ENCODE results near the gene ARID3B. TPM values are rescaled to one million over a fixed set of nuclear protein-coding genes. Genes with fewer than 3 reads are reported as not detected.
"Not testable (repeated sequence)": the region's sequence is repeated elsewhere in the genome, so short reads cannot be mapped to it uniquely, and the experiment has no call there.

The ARID3B gene
- polyA plus RNA-seq, 1 donor: 4.2 TPM

DNA sequence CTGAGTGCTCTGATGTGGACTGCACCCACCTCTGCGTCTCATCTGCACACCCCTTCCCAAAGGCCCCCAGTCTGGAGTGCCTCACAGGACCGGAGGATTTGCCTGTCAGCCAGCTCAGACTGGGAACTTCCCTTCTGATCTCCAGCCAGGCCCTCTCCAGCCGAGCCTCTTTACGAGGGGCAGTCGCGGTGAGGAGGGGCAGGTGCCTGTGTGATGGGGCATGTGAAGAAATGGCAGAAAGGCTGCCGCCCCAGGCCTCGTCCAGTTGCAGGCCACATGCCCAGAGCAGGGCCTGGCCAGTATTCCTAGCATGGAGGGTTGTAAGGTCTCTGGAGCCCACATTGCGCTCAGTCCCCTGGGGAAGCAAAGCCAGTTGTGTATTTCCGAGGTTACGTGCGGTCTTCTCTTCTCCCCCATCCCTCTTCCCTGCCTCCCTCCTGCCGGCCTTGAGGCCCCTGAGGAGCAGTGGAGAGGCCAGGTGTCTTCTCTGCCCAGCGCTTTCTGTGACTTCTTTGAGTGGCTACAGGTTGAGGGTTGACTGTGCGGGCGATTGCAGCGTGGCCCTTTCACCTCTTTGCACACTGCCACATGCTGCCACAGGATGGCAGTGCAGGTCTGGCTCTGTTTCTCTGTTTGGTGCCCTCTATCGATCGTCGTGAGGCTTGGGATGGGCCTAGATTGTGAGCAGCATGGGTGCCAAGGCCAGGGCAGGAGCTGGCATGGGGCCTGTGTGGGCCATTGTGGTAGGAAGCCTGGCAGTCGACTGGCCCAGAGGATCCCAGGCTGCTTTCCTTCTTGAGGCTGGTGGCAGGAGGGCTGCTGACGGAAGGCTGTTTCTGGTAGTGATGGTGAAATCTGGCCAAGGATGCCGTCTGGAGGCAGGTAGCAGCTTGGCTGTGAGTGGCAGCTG lies 79.9 kb downstream of the ARID3B start:
- DNase-seq (ENCODE audit: low read depth): no peak

DNA sequence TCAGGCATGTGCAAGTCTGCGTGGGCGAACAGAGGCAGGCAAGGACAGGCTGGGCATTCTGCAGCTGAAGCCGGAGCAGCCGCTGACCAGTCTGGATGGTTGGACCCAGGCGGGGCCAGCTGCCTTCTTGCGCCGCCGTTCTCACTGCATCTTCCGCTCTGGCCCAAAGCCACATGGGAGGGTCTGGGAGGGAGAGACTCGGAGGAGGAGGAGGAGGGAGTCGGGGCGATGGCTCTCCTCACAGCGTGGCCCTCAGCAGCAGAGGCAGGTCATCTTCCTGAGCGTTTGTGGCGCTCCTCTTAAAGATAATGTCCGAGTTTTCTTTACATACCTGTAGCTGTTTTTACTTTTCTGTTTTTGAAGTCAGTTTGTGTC lies 80.5 kb downstream of the ARID3B start:
- DNase-seq (ENCODE audit: low read depth): no peak

DNA sequence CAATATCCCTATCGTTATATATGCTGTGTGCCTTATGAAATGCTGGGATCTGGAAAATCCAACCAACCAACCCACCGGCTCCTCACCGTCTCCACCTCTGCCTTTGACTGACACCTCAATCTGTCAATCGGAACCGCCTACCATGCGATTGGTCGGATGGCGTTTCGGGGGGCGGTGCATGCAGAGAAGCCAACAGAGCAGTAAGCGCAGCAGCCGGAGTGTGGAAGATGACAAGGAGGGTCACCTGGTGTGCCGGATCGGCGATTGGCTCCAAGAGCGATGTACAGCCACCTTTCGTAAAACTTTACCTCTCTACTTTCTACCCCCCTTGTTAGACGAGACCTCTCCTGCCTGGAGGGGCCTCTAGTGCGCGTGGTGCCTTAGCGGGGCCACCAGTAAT lies 80.9 kb downstream of the ARID3B start:
- no peak for DNase-seq (ENCODE audit: low read depth)

DNA sequence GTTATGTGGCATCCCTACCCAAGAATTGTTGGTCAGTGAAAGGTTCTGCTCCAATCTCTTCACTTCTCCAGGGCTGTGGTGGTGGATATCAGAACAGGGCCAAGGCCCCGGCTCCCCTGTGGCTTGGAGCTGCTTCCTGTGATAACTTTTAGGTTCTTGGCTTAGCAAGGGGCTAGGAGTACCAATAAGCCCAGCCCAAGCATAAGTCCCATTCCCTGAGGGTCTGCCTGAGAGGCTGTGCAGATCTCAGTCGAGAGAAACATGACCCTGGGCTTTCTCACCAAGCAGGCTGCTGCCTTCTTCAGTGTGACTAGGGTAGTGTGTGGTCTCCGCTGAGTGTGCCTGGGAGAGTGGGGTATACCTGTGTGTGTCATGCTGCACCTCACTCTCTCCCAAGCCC lies 81.7 kb downstream of the ARID3B start:
- DNase-seq (ENCODE audit: low read depth): no peak

DNA sequence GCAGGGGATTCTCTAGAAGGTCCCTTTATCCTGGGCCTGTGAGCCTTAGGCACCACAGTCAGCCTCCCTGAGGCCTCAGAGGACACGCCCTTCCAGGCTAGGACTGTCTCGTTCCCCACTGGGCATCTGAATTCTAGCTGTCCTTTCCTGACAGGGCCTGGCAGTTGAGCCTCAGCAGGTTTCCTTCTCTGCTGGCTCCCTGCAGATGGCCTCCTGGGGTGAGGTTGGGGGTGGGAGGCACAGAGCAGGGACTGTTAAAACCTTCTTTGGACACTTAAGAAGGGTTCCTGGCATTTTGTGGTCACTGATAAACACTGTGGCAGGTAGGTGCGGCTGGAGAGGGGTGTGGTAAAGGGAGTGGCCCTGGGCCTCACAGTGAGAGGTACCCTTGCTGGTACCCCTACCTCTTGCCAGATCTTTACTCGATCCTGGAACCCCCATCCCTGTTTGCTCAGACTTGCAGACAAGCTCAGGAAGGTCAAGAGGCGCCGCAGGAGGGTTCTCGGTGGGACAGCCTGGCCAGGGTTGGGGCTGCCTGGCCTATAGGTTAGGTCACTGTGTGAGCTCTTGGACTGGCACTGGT lies 83.1 kb downstream of the ARID3B start:
- no peak for DNase-seq (ENCODE audit: low read depth)

DNA sequence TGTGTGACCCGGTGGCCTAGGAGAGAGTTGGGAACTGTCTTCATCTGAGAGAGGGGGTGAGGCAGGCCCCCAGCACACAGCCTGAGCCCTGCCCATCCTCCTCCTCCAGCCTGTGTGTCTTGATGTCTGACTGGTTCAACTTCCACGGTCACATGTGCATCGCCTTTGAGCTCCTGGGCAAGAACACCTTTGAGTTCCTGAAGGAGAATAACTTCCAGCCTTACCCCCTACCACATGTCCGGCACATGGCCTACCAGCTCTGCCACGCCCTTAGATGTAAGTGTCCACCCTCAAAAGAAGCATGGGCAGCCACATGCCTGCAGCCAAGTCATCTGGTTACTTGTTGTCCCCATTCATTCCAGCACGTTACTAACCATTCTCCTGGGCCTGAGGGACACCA lies 84.7 kb downstream of the ARID3B start:
- no peak for DNase-seq (ENCODE audit: low read depth)

DNA sequence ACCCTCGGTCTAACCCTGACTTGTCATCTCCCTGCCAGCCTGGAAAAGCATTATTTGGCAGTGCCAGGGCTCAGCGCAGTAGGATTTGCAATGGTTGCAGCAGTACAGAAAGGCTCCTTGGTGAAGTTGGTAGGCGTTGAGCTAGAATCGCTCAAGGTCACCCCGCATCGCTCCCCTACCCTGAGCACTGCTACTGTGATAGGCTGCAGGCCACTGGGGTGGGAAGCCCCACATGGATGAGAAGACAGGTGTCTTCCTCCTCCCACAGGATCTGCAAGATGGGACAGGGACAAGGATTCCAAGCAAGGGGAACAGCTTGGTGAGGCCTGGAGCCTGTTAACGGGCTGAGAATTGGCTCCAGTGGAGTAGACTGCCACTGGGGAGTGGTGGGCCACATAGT lies 85.3 kb downstream of the ARID3B start:
- DNase-seq (ENCODE audit: low read depth): no peak

DNA sequence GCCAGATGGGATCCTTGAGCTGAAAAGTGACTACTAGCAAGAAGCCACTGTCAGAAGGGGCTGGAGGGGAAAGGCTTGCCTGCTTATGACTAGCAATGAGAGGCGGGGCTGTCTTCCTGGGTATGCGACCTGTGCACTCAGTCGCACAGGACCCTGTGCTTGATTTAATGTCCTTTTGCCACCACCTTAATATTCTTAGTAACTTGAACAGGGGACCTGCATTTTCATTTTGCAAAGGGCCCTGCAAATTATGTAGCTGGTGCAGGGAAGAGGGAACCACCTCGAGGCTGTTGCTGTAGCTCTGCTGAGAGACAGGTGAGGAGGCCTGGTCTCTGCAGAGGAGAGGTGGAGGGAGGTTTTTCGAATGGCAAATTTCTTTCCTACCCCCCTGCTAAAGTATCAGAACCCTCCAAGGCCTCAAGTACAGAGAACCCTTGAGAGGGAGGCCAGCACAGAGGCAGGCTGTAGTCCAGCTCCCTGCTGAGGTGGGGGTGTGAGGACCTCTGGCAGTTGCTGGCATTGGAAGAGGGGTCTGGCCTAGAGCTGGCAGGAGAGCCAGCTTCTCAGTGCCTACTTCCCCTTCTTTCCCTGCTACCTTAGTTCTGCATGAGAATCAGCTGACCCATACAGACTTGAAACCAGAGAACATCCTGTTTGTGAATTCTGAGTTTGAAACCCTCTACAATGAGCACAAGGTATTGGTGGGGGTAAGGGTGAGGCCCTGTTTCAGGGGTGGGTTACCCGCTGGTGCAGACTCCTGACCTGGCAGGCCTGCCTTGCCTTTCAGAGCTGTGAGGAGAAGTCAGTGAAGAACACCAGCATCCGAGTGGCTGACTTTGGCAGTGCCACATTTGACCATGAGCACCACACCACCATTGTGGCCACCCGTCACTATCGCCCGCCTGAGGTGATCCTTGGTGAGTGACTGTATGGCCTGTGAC lies 86.0 kb downstream of the ARID3B start:
- no peak for DNase-seq (ENCODE audit: low read depth)

DNA sequence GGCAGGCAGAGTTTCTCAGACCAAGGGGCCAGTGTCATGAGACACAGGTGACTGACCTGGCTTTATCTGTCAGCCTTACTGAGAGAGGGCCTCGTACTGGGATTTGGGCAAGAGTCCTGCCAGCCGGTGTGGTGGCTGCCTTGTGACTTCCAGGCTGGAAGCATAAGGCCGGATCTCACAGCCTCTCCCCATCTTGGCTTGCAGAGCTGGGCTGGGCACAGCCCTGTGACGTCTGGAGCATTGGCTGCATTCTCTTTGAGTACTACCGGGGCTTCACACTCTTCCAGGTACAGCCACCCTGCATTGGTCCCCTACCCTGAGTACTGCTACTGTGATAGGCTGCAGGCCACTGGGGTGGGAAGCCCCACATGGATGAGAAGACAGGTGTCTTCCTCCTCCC lies 86.7 kb downstream of the ARID3B start:
- DNase-seq (ENCODE audit: low read depth): no peak

DNA sequence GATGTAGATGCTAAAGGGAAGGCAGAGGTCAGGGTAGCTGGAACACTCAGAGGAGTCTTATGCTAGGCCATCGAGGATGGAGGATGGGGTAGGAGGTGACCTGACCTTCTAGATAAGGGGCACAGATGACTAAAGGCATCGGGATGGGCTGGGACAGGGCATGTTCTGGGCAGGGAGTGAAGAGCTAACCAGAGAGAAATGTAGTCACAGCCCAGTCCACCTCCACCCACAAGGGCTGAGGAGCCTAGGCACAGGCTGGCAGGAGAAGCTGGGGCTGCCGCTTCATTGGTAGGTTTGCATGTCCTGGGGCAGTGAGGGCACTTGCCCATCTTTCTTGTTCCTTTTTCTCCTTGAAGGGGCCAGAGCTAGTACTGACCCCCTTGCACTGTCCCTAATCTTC lies 87.2 kb downstream of the ARID3B start:
- DNase-seq (ENCODE audit: low read depth): no peak

DNA sequence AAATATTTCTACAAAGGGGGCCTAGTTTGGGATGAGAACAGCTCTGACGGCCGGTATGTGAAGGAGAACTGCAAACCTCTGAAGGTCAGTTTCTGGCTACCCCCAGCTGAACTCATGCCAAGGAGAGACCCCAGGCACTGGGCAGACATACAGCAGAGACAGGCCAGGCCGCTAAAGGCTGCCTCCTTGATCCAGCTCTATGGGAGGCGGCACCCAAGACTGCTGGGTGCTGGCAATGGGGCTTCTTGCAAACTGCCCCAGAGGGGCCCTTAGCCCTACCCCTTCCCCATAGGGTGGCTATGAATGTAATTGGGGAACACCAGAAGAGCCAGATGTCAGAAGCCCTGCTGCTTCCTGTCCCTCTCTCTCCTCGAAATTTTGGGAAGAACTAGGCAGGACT lies 87.9 kb downstream of the ARID3B start:
- DNase-seq (ENCODE audit: low read depth): no peak

DNA sequence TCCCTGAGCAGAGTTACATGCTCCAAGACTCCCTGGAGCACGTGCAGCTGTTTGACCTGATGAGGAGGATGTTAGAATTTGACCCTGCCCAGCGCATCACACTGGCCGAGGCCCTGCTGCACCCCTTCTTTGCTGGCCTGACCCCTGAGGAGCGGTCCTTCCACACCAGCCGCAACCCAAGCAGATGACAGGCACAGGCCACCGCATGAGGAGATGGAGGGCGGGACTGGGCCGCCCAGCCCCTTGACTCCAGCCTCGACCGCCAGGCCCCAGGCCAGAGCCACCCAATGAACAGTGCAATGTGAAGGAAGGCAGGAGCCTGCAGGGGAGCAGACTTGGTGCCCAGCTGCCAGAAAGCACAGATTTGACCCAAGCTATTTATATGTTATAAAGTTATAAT lies 88.7 kb downstream of the ARID3B start:
- DNase-seq (ENCODE audit: low read depth): not testable (repeated sequence)

DNA sequence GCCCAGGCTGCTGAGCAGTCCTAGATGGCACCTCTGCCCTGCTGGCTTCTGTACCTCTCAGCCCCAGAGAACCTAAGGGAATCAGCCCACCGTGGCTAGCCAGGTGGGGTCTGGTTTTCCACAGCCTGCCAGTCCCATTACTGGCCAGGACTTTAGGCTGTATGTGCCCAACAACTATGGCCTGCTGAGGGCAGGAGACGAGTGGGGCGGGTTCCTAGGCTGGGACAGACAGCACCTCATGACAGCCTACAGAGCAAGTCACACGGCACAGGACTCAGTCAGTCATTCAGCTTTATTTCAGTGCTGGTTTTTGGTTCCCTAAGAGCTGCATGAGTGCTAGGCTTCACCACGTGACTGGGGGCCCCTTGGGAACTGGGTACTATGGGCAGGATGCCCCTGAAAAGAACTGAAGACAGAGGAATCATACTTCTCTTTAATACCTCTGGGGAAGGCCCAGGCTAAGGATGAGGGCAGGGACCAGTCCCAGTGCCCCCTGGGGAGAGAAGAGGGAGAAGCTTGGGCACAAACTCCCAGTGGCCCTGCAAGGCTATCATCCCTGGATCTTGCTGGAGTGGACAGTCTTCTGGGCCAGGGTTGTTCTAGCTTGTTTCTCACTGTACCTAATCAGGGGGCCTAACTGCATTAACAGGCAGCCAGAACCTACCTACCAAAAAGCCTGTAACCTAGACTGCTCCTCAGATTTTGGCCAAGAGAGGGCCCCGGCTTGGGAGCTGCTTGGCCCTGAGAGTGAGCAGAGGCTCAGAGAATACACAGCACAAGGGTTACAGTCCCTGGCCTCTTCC lies 89.5 kb downstream of the ARID3B start:
- no peak for DNase-seq (ENCODE audit: low read depth)

DNA sequence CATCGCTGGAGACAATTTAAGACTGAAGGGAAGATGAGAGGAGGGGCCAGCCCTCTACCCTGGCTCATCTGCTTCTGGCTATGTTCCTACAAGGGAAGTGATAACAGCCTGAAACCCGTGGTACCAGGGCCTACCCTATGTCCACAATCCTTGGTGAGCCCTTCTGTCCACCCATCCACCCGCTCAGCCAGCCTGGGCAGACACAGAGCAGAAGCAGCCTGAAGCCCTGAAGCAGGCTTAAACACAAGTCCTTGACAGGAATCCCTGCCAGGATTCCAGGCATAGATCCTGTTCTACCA lies 90.0 kb downstream of the ARID3B start:
- DNase-seq (ENCODE audit: low read depth): no peak

DNA sequence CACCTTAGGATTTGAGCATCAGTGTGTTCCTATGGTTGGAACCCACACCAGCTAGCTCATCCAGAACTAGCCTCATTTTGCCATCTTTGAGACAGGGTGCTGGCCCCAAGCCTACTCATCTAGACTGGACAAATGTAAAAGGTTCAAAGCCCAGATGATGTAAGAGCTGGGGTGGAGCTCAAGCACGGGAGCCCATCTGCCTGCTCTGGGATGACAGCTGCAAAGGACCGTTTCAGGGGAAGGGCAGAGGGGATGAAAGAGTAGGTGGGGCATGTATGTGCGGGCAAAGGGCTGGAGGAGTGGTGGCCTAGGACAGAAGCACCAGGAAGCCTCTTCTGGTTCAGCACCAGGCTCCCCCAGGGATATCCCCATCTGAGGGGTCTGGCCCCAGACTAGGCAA lies 90.4 kb downstream of the ARID3B start:
- DNase-seq (ENCODE audit: low read depth): no peak

DNA sequence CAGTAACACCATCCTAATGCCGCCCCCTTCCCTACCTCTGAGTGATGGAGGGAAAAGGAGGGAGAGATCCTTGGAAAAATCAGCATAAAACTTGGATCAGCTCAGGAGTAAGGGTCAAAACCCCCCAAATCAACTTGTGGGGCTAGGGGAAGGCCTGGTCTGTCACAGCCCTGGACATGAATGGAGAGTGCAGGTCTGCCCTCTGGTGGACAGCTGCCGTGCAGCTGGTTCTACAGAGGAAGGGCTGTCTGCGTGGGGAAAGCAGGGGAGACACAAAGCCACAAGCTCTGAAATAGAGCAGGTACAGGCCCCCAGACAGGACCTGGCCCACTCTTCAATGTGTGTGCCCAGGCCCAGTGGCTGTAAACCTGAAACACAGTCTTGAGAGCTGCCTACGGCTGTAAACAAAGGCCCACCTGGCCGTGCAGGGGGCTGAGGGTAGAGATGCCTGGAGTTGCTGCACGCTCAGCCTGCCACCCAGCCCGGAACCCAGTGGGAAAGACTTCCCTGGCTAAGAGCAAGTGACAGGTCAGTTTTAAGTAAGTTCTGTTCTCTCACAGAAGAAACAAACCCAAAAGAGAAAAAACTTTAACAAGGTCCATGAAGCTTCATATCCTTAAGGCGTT lies 91.0 kb downstream of the ARID3B start:
- no peak for DNase-seq (ENCODE audit: low read depth)

DNA sequence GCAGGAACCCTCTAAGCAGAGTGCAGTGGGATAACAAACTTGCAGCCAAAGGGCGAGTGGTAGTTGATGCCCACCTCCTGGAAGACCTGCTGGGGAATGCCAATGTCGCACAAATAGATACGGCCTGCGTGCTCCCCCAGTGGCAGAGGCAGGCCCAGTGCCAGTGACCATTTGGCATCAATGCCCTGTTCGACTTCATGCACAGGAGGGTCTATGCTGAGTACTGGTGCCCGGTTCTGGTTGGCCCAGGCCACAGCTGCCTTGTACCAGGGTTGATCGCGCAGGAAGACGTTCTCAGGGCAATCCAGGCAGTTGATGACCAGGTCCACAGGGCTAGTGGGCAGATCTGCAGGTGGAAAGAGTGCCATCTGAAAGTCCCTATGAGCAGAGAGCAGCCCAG lies 91.6 kb downstream of the ARID3B start:
- DNase-seq (ENCODE audit: low read depth): no peak

DNA sequence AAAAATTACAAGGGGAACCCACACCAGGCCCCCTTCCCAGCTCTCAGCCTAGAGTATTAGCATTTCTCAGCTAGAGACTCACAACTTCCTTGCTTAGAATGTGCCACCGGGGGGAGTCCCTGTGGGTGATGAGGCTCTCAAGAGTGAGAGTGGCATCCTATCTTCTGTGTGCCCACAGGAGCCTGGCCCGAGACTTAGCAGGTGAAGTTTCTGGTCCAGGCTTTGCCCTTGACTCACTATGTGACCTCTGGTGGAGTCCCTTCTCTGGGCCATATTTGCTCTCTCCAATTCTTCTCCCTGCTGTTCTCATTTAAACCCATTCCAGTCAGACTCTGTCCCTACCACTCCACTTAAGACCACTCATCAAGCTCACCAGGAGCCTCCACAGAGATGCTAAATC lies 92.8 kb downstream of the ARID3B start:
- DNase-seq (ENCODE audit: low read depth): no peak

DNA sequence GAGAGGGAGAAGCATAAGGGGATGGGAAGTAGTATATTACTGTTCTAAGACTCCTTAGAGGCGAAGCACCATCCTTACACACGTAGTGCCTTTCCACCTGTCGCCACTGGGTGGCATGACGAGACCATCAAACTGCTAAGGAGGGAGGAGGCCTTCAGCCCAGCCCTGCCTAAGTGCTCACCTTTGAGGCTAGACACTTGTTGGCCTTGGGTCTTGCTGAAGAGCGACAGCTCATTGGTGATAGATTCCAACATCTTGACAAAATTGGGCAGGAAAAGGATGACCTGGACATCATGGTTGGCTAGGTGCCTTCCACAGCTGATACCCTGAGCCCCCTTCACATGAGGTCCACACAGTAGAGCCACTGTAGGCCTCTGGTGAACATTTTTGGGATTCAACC lies 94.2 kb downstream of the ARID3B start:
- no peak for DNase-seq (ENCODE audit: low read depth)

DNA sequence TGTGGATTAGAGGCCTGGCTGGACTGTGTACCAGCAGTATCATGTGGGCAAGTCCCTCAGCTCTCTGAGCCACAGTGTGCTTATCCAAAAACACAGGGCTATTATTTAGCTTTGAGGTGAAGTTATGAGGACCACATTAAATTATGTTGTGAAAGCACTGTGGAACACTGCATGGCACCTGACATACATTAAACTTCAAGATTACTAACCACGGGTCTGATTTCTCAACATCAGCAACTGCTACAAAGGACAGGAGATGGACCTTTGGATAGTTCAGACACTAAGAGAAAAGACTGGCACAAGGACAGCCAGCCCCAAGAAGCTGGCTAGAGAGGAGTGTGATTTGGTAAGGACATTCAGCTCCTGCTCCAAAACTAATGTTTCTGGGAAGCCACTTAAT lies 96.0 kb downstream of the ARID3B start:
- no peak for DNase-seq (ENCODE audit: low read depth)

DNA sequence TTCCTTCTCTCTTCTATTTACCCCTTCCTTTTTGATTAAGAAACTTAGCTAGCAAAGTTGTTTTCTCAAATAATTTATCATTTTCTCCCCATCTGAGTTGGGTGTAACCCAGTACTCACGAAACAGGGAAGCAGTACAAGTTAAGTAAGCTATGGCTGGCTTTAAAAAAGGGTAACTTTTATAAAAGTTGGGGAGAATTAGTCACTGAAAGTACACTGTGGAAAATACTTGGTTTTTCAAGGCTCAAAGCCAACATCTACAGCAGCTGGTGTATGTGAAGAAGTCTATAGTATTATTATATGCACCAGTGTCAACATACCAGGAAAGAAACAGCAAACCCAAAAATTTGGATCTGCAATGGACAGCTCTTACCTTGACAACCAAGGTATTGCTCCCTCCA lies 100.1 kb downstream of the ARID3B start:
- DNase-seq (ENCODE audit: low read depth): no peak
